Urothelium cell line (cell line): Measurements from ENCODE around the gene ASB15.

Experiments used
- DNase-seq: peaks from one replicate; pipeline ENCODE4 v3.0.0; 2011; ENCODE audit warnings: low spot score, mixed read lengths
- FAIRE-seq: peaks from 2 replicates; lab custom pipeline; 2011; peaks lifted over from hg19 to GRCh38; lab: Jason Lieb, UNC

ASB15 gene

DNA sequence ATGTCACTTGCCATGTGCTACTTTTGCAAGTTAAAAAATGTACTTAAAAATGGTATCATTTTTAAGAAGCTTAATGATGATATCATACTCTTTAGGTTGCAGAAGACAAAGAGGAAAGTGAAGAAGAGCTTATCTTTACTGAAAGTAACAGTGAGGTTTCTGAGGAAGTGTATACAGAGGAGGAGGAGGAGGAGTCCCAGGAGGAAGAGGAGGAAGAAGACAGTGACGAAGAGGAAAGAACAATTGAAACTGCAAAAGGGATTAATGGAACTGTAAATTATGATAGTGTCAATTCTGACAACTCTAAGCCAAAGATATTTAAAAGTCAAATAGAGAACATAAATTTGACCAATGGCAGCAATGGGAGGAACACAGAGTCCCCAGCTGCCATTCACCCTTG, 60.1 kb downstream of the ASB15 start:
- FAIRE-seq (no peak), DNase-seq (no peak)

DNA sequence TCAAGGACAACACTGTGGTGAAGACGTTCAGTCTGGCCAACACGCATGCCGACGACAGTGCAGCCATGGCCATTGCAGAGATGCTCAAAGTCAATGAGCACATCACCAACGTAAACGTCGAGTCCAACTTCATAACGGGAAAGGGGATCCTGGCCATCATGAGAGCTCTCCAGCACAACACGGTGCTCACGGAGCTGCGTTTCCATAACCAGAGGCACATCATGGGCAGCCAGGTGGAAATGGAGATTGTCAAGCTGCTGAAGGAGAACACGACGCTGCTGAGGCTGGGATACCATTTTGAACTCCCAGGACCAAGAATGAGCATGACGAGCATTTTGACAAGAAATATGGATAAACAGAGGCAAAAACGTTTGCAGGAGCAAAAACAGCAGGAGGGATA, 60.7 kb downstream of the ASB15 start:
- no peak for DNase-seq
- FAIRE-seq: no peak

DNA sequence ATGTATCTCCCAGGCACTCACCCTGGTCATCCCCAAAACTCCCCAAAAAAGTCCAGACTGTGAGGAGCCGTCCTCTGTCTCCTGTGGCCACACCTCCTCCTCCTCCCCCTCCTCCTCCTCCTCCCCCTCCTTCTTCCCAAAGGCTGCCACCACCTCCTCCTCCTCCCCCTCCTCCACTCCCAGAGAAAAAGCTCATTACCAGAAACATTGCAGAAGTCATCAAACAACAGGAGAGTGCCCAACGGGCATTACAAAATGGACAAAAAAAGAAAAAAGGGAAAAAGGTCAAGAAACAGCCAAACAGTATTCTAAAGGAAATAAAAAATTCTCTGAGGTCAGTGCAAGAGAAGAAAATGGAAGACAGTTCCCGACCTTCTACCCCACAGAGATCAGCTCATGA, 61.1 kb downstream of the ASB15 start:
- DNase-seq: no peak
- no peak for FAIRE-seq

DNA sequence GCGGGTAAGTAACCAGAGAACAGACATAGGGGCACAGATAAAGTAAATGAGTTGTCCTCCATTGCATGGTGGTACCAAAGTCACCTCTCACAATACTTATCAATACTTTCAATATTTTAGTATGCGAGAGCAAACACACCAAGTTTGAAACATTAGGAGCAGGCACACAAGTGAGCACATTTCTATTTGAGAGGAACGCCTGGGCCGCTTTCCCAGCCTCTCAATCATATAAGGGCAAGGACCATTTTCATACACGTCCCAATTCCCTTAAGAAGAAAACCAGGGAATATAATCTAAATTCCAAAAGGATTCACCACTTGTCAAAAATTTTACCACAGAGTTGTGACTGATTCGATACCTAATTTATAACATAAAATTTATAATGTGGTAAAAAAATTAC, 61.6 kb downstream of the ASB15 start:
- no peak for DNase-seq
- no peak for FAIRE-seq

DNA sequence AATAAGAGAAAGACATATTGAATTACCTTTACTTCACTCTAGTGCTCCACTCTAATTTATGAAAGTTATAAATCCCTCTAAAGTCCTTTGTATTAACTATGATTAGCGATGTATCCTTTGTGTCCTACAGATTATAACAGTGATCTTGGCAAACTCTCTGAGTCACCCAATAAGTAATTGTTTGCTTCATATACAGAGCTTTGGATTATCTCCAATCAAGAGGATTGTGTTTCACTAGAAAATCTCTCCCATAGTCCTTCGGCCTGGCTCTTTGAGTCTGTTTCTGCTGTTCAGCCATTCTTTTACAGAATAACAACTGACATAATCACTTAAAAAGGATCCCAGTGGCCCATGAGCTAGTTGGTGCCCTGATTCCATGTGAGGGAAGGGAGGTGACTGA, 63.5 kb downstream of the ASB15 start:
- DNase-seq (no peak), FAIRE-seq (no peak)

DNA sequence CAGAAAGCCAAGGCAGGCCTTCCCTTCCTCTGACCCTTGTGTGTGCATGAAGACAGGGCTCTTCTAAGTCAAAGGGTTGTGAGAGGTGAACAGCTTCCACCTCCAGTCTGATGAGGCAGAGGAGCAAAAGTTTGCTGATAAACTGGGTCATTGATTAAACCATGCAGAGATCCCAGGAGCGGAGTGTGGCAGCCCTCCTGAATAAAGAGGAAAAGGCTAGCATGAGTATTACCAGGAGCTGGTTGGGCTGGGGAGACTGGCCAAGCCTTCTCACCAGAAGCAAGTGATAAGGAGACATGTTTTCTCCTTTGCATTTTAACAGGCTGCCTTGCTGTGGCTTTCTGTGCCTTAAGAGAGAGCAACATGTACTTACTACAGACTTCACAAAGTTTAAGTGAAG, 64.3 kb downstream of the ASB15 start:
- FAIRE-seq (no peak), DNase-seq (no peak)

DNA sequence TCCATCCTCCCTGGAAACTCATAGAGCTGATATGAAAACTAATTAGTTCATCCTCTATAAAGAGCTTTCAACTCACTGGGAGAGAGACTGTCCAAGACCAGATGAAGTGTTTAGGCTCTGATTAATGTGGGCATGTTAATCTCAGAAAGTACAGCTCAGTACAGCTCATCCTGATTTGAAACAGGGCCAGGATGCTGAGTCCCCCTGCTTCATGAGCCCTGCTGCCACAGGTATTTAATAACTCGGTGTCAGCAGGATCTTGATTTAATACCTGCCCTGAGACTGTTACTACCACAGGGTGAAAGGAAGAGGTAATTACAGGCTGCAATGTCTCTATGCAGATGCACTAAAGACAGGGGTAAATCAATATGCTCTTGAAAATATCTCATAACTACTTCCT, 64.9 kb downstream of the ASB15 start:
- no peak for FAIRE-seq
- no peak for DNase-seq

DNA sequence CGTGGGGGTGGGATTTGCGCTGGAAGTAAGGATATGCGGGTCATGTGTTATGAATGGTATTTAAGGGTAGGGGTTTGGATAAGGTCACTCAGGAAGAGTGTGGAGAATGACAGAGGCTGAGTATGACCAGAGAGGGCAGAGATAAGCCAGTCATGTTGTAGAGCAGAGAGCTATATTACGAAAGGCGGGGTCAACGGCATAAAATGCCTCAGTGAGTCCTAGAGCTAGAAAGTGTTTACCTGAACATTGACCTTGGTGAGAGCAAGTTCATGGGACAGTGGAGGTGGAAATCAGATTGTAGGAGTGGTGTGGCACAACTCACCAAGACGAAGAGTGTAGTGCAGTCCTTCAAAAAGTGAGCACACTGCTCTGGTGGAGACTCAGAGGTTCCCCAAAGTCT, 67.9 kb downstream of the ASB15 start:
- no peak for FAIRE-seq

DNA sequence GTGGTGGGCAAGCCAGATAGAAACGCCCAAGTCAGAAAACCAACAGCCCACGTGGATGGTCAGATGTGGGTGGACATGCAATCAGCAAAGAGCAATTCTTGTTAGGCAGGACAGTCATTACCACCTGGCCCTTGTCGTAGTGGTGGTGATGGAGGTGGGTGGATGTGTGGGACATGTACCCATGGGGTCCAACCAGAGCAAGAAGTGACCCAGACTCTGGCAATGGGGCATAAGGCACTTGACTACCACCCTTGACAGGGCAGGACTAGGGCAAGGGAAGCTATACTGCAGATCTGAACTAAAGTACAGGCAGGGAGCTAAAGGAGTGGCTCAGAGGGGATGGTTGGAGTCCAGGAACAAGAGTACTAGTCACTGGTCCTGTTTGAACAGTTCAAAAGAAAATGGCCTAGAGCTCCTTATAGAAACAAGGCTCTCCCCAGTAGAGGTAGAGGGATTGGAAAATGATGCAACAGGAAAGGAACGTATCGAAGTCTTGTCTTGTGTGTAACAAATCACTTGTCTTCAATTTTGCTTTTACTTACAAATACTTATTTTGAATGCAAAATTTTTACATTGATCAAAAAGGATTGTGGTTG, 71.6 kb downstream of the ASB15 start:
- FAIRE-seq: no peak
- DNase-seq: no peak

More for the DNA sequence above, 67.9 kb downstream of the ASB15 start:
- DNase-seq: no peak

DNA sequence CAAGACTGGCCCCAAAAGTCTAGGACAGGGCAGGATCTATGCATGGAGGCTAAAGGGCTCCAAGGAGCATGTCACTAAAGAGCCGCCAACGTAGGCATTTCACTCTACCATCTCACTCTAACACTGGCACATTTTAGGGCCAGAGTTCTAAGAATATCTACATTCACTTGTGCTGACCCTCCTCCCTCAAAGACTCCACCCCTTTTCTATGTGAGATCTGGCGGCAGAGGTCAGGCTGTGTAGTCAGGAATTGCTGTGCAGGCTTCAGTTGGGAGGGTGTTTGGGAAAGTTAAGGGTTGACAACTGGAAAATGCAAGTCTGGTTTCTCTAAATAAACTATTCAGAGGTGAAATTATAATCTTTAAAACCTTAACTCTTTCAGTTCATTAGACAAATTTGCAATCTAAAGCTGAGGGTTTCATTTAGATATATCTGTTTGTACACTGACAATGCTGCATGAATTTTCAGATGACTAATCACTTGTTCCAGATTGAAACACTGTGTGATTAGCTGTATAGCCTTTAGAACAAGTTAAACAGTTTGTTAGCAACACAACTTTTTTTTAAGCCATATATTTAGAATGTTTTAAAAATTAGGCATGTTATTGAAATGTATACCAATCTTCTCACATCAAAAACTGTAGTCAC, 72.3 kb downstream of the ASB15 start:
- FAIRE-seq: no peak

DNA sequence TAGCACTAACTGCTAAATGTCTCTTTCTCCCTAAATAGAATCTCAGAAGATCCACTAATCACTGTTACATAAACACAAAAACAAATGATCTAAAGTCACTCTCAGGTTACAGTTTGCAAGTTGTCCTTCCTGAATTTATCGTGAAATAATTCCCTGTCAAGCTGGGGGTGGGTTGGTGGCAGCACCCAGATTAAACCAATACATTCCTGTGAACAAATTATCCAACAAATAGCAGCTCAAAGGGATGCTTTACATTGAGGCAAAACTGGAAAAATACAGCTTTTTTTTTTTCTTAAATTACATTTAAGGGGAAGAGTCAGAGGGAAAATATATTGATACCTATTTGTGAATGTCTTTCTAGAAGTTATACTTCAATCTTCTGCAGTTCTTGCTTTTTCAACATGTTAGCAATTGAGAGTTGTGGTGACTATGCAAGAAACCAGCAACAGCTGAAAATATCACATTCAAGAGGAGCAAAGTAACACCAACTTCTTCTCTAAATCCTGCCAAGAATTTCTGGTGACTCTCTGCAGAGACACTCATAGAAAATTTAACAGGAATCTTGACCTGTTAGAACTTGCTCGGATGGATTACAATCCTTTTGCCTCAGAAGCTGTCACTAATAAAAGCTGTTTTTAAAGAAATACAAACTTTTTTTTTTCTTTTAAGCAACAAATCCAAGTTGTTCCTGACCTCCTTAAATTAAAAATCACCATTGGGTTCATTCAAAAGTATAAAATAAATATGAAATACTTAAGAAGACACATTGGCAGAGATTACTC, 73.0 kb downstream of the ASB15 start:
- DNase-seq (no peak), FAIRE-seq (no peak)

More for the DNA sequence above, 72.3 kb downstream of the ASB15 start:
- DNase-seq: no peak

DNA sequence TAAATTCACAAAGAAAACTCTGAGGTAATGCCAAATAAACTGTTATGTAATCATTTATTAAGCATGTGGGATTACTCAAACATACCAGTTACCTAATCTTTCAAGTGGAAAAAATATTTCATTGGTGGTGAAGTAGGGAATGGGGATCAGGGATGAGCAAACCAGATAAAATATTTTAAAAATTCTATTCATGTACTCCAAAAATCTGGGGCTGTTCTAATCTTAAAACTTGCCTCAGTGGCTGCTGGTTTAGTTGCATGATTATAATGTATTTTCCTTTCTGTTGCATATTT, 73.5 kb downstream of the ASB15 start:
- DNase-seq: no peak
- no peak for FAIRE-seq

DNA sequence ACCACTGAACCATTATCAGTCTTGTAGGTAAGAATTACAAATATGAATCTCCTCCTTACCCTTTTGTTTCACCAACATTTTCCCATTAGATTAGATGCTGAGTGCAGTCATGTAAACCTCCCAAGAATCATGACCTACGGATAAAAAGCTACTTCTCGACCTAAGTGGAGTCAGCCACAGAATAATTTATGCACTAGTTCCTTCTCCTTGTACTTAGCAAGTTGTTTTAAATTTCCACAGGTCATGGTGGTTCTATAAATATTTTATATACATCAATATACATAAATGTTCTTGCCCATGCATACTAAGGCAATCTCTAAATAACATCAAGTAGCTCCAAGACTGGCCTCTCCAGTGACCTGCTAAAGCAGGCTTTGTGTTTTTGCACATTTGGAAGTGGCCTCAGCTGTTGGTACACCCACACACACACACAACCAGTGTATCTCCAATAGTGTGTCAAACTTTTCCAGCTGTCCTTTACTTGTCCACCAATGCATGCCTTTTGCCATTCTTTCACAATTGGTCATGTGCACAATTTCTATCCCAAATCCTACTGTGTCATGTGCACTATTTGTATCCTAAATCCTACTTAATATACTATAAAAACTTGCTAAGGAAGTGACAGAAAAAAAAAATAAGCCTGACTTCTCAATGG, 75.6 kb downstream of the ASB15 start:
- FAIRE-seq: no peak
- DNase-seq: no peak

DNA sequence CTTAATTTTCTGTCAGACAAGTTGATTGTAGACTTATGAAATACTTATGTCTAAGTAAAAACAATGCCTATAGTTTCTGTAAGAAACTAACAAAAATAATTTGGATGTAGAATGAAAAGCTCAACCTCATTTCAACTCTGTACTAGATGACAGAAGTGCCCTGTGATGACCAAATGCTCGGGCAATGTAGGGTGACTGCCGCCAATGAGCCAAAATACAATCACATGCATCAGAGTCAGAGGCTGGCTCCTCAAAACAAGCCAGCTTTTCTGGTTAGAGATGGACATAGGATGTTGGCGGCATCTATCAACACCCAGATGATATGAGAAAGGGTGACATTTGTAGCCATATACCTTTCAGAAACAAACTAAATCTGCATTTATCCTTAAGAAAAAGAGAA, 78.0 kb downstream of the ASB15 start:
- DNase-seq: no peak
- no peak for FAIRE-seq

DNA sequence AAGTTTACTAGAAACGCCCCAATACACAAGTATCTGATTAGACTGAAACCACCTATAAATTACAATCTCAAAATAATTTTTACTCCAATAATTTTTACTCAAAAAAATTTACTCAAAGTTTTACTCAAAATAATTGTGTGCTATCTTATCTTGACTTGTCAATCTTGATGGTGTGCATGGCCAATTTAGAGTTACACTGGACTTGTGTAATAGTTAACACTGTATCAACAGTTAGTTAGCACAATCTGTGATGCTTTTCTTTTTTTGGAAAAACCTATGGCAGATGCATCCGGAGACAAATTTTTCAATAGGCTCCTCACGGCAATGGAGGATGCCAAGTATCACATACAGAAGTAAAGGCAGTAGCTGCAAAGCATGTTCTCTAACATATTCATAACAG, 79.0 kb downstream of the ASB15 start:
- DNase-seq (no peak), FAIRE-seq (no peak)

DNA sequence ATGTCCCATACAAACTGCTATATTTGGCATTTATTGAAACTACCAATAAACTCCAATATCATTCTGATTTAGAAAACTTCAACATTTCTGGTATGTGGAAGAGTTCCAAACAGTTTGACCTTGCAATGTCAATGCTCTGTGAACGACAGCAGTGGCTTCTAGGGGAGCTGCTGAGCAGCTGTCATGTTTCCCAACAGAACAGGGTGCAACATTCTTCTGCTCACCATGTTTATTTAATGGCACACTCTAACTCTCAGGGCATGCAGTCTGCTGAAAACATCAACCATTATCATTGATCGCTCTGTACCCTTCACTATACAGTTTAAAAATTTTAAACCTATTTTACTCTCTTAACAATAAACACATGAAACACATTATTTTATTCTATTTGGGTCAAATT, 79.9 kb downstream of the ASB15 start:
- FAIRE-seq (no peak), DNase-seq (no peak)

DNA sequence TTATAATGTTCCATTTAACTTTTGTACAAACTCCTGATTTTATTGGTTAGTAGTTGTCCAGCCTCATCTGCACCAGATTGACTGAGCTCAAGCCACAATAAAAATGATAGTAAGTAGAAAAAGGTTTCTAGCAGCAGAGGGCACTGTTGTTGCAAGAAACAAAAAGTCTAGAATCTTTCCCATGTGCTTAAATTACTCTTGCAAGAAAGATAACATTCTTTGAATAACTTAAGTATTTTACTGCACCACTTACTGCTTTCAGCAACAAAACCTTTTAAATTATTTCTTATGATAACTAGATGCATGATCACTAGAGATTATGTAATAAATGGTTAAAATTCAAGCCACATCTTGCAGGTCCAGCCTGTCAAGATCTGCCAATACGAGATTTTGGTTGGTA, 81.1 kb downstream of the ASB15 start:
- FAIRE-seq (no peak), DNase-seq (peak; percentile 2)

DNA sequence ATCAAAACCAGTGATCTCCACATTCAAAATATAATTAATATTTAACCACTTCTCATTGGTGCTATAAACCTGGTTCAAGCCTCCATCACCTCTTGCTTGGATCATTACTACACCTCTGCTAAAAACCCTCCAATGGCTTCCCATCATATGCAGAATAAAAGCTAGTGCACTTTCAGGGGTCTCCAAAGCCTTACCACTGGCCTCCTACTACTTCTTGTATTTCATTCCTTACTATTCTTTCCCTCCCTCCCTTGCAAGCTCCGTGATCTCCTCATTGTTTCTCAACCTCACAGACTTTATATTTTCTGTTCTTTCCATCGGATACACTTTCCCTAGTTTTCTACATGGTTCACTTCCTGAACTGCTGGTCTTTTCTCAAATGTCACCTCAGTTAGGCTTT, 85.5 kb downstream of the ASB15 start:
- DNase-seq (no peak), FAIRE-seq (no peak)

DNA sequence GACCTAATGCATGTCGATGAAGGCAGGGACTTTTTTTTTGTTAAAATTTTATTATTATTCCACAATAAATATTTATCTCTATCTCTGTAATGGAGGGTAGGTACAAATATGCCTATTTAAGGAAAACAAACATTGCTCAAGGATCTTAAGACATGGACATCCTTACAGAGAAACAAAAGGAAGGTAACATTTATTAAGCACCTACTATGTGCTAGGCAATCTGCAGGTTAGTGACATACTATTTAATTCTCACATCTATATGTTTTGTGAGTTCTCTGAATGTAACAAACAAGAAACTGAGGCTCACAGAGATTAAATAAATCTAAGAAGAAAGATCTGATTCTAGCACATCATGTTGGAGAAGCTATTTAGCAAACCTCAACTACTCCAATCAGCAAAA, 86.1 kb downstream of the ASB15 start:
- FAIRE-seq (no peak), DNase-seq (no peak)
